ENCODE results near the gene ATAD5. TPM values are rescaled to one million over a fixed set of nuclear protein-coding genes. Genes with fewer than 3 reads are reported as not detected.

The ATAD5 gene
- total RNA-seq, 1 experiment from 2014 or later, result 14.1 TPM

DNA sequence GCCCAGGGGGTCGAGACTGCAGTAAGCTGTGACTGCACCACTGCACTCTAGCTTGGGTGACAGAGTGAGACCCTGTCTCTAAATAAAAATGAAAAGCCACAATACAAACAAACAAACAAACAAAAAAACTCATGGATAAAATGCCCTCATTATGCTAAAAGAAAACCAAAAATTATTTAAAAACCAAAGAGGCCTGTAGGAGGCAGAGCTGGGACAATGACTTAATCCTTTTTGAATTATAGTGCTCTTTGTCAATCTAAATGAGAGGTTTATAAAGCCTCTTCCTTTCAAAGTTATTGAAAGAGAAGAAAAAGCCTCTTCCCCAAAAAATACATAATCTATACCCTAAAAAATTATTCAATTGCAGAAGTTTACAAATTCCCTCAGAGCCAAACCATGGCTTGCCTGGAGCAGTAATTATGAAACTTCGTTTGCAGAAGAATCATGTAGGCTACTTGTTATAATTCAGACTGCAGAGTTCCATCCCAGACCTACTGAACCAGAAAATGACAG, 25.8 kb upstream of the ATAD5 start:
- Histone ChIP-seq H3K4me2 (no peak overlapping the region), H3K4me1 (replicated peaks; ENCODE audit: insufficient read depth) (no peaks in the 10 kb centered on the region), H3F3A (ENCODE audit: insufficient read depth, low read depth) (peaks cover 8% of the 10 kb centered on the region; the same call in 1 of the 2 replicates), H3K27ac (no peak overlapping the region), H3K79me2 (ENCODE audit: low read depth) (0 out of 2 replicates have a peak, but pooled peaks cover 6% of the 10 kb centered on the region), H4K20me1 (ENCODE audit: insufficient read depth) (peaks cover 7% of the 10 kb centered on the region; the same call in 1 of the 2 replicates), H3K9me2 (ENCODE audit: insufficient read depth) (no peaks in the 10 kb centered on the region), H3K4me3 (no peak overlapping the region), H3K27me3 (ENCODE audit: insufficient read depth, low read depth) (no peaks in the 10 kb centered on the region), H3K36me3 (ENCODE audit: low read depth) (peaks cover 9% of the 10 kb centered on the region; the same call in 1 of the 2 replicates), H2AFZ (no peak overlapping the region), H3K9me3 (ENCODE audit: insufficient read depth, low read depth) (no peaks in the 10 kb centered on the region)
- CTCF ChIA-PET, result no interaction called here
- DNase-seq, result no peak
- POLR2A ChIA-PET (ENCODE audit: unreplicated experiment), result interaction anchor here (0.6 kb wide), 1 partner anchor 34 kb away, joined by 19 read pairs; no protein-coding TSS in a partner anchor
- TF ChIP-seq, protein P1, sequence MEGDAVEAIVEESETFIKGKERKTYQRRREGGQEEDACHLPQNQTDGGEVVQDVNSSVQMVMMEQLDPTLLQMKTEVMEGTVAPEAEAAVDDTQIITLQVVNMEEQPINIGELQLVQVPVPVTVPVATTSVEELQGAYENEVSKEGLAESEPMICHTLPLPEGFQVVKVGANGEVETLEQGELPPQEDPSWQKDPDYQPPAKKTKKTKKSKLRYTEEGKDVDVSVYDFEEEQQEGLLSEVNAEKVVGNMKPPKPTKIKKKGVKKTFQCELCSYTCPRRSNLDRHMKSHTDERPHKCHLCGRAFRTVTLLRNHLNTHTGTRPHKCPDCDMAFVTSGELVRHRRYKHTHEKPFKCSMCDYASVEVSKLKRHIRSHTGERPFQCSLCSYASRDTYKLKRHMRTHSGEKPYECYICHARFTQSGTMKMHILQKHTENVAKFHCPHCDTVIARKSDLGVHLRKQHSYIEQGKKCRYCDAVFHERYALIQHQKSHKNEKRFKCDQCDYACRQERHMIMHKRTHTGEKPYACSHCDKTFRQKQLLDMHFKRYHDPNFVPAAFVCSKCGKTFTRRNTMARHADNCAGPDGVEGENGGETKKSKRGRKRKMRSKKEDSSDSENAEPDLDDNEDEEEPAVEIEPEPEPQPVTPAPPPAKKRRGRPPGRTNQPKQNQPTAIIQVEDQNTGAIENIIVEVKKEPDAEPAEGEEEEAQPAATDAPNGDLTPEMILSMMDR (conservative IDR thresholded peaks at IDR 0.05), result 0 out of 2 replicates have a peak, but pooled peaks have one; percentile 21
- no peak for TF ChIP-seq EZH2 (IDR thresholded peaks at IDR 0.05; ENCODE audit: low read depth)
- intact Hi-C loops (cut with micrococcal nuclease; ENCODE audit: unreplicated experiment), result no loop called here
- BruUV-seq (replicated peaks), result no TSS peak

DNA sequence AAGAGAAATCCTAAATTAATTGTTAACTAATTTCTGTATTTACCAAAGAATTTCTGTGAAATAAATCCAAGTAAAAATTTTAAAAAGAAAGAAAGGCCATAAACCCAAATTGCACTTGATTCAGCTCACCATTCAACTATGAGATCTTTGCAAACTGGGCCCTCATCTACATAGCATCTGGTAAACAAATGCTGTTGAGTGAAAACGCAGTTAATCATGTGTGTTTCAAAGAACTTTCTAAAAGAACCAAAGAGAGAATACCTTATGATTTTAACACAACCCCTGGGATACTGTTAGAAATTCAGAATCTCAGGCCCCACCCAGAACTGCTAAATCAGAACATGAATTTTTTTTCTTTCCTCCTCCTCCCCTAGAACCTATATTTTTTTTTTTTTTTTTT, 23.9 kb upstream of the ATAD5 start:
- DNase-seq, result no peak
- intact Hi-C loops (cut with micrococcal nuclease; ENCODE audit: unreplicated experiment), result no loop called here
- Histone ChIP-seq H3K4me2 (no peak overlapping the region), H3K27me3 (ENCODE audit: insufficient read depth, low read depth) (no peaks in the 10 kb centered on the region), H3K4me1 (replicated peaks; ENCODE audit: insufficient read depth) (no peaks in the 10 kb centered on the region), H3K27ac (no peak overlapping the region), H2AFZ (no peak overlapping the region), H3F3A (ENCODE audit: insufficient read depth, low read depth) (peaks cover 12% of the 10 kb centered on the region; the same call in 1 of the 2 replicates), H4K20me1 (ENCODE audit: insufficient read depth) (peaks cover 7% of the 10 kb centered on the region; the same call in 1 of the 2 replicates), H3K79me2 (ENCODE audit: low read depth) (0 out of 2 replicates have a peak, but pooled peaks cover 15% of the 10 kb centered on the region), H3K4me3 (no peak overlapping the region), H3K36me3 (ENCODE audit: low read depth) (peaks cover 9% of the 10 kb centered on the region; the same call in 1 of the 2 replicates), H3K9me2 (ENCODE audit: insufficient read depth) (no peaks in the 10 kb centered on the region), H3K9me3 (ENCODE audit: insufficient read depth, low read depth) (no peaks in the 10 kb centered on the region)
- ChIA-PET CTCF (interaction anchor here (0.5 to 0.7 kb wide), 2 partner anchors 585 to 1066 kb away, joined by 3 to 12 read pairs; no protein-coding TSS in a partner anchor), POLR2A (ENCODE audit: unreplicated experiment) (interaction anchor here (0.6 kb wide), 1 partner anchor 19 kb away, joined by 6 read pairs; no protein-coding TSS in a partner anchor)
- TF ChIP-seq, protein P1 (conservative IDR thresholded peaks at IDR 0.05), result no peak
- no peak for TF ChIP-seq EZH2 (IDR thresholded peaks at IDR 0.05; ENCODE audit: low read depth)
- BruUV-seq (replicated peaks), result no TSS peak

DNA sequence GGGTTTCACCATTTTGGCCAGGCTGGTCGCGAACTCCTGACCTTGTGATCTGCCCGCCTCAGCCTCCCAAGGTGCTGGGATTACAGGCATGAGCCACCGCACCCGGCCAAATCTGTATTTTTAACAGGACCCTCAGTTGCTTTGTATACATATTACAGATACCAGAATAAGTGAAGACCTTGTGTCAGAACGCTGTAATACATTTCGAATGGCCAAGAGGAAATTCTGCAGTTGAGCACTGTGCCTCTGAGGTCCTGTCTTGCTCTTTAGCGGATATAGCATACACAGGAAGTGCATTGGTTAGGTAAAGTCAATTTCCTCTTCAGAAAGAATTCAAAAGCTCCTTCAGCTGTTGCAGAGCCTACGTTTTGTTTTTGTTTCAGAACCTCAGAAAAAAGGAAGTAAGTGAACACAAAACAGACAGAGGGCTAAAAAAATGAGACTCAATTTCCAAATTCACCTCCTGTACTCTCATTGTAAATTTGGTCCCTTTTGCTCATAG, 22.9 kb upstream of the ATAD5 start:
- BruUV-seq (replicated peaks), result no TSS peak
- DNase-seq, result no peak
- Histone ChIP-seq H3K4me3 (no peak overlapping the region), H3K9me2 (ENCODE audit: insufficient read depth) (no peaks in the 10 kb centered on the region), H3K4me1 (replicated peaks; ENCODE audit: insufficient read depth) (no peaks in the 10 kb centered on the region), H3K36me3 (ENCODE audit: low read depth) (0 out of 2 replicates have a peak, but pooled peaks cover 7% of the 10 kb centered on the region), H3K27ac (no peak overlapping the region), H3K79me2 (ENCODE audit: low read depth) (peaks cover 23% of the 10 kb centered on the region; the same call in 1 of the 2 replicates), H3F3A (ENCODE audit: insufficient read depth, low read depth) (peaks cover 12% of the 10 kb centered on the region; the same call in 1 of the 2 replicates), H2AFZ (no peak overlapping the region), H3K27me3 (ENCODE audit: insufficient read depth, low read depth) (no peaks in the 10 kb centered on the region), H3K9me3 (ENCODE audit: insufficient read depth, low read depth) (no peaks in the 10 kb centered on the region), H4K20me1 (ENCODE audit: insufficient read depth) (peaks cover 2% of the 10 kb centered on the region; the same call in 1 of the 2 replicates), H3K4me2 (no peak overlapping the region)
- ChIA-PET POLR2A (ENCODE audit: unreplicated experiment) (no interaction called here), CTCF (no interaction called here)
- no peak for TF ChIP-seq EZH2 (IDR thresholded peaks at IDR 0.05; ENCODE audit: low read depth)
- TF ChIP-seq, protein P1 (conservative IDR thresholded peaks at IDR 0.05), result no peak
- intact Hi-C loops (cut with micrococcal nuclease; ENCODE audit: unreplicated experiment), result no loop called here

Measured in PC-9 (cell line).